GM21423 (cell line): Measurements from ENCODE around the gene WWOX.
"Not testable (repeated sequence)": the region's sequence is repeated elsewhere in the genome, so short reads cannot be mapped to it uniquely, and the experiment has no call there.

Source experiments
- ATAC-seq: cut with Tn5 transposase; IDR thresholded peaks from one replicate; pipeline ENCODE4 v1.9.1; 2021; ENCODE audit warnings: mild to moderate bottlenecking, moderate library complexity; ENCODE audit not compliant: unreplicated experiment

Gene WWOX

DNA sequence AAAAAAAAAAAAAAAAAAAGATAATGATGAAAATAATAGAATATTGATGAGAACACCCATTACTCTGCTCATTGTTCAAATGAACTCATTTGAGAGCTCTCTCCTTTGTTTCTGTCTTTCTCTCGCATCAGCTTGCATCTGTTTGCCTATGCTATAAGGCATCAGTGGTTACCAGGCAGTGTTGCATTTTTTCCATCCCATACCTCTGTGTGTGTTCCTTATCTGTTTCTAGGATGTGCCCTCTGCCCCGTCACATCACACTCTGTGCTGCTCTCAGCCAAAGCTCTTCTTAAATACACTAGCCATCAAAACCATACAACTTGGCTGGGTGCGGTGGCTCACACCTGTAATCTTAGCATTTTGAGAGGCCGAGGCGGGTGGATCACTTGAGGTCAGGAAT, 568.2 kb downstream of the WWOX start:
- ATAC-seq, result no peak

GRCh38 chr16:78668393-78668792, 568.9 kb downstream of the WWOX start:
- ATAC-seq, result no peak

GRCh38 chr16:78669994-78670393, 570.5 kb downstream of the WWOX start:
- ATAC-seq, result no peak

DNA sequence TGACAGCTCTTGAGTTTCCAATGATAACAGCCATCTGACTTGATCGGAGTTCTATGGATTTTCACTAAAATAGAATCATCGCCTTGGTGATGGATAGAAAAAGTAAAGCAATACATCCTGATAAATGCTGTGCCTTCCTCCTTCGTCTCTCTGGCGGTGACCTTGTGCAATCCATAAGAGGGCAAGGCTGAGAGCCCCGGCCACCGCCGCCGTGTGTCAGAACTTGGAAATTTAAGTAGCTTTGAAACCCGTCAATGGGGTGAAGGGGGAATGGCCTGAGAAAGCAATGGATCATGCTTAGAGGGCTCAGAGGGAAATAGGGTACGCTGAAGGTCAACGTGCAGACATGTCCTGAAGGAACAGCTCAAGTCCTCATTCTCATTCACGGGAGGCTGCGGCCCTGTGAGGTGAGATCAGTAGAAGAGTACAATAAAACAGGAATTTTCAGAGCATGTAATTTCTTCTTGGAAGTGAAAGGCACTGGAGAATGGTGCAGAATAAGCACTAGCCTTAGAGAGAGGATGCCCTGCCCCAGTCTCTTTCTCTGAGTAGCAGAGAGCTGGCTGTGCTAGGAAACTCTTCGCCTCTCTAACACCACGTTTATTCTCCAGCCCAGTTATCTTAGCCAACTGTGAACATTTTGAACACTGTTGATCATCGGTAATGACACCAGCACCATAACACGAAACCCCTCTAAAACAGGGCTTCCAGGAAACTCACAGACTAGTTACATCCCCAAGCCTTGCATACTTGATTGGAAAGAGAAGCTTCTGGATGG, 573.5 kb downstream of the WWOX start:
- ATAC-seq, result no peak

- no peak for ATAC-seq
Observed at GRCh38 chr16:78673884-78674283, 574.4 kb downstream of the WWOX start.

GRCh38 chr16:78675312-78675711, 575.9 kb downstream of the WWOX start:
- no peak for ATAC-seq

DNA sequence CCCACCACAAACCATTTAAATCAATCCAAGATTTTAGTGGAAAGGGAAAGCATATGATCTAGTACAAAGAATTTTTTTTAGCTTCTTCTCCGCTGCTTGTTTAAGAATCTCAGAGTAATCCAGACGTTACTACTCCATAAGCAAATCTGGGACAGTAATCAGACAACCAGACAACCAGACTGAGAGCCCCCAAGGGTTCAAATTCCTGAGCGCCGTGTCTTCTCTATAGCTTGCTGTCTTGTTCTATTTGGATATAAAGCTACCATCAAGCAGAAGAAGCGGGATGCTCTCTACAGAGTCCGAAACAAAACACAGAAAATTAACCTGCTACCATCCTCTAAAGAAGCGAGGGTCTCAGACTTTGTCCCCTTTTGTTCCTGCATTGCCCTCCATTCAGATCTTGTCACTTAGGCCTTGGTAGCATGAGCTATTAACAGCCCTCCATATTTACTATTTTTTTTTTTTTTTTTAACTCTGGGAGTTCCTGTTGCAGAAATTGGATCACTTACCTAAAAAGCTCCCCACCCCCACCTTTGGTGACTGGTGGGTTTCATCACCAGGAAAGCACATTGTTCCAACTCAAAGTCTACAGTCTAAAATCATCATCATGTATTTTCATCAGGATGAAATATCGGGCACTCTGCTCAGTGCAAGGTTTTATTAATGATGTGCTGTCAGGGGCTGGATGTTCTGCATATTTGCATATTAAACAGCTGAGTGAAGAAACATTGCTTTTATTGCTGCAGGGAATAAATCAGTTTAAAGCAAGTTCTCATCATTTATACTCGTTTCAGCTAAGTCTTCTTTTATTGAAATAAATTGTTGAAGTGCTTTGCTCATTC, 576.7 kb downstream of the WWOX start:
- ATAC-seq, result no peak

GRCh38 chr16:78677181-78677731, 577.8 kb downstream of the WWOX start:
- ATAC-seq, result no peak

- no peak for ATAC-seq
Observed at GRCh38 chr16:78679546-78679945, 580.1 kb downstream of the WWOX start.

- ATAC-seq, result no peak
Observed at GRCh38 chr16:78681743-78682142, 582.3 kb downstream of the WWOX start.

- no peak for ATAC-seq
Observed at GRCh38 chr16:78684030-78684611, 584.7 kb downstream of the WWOX start.

DNA sequence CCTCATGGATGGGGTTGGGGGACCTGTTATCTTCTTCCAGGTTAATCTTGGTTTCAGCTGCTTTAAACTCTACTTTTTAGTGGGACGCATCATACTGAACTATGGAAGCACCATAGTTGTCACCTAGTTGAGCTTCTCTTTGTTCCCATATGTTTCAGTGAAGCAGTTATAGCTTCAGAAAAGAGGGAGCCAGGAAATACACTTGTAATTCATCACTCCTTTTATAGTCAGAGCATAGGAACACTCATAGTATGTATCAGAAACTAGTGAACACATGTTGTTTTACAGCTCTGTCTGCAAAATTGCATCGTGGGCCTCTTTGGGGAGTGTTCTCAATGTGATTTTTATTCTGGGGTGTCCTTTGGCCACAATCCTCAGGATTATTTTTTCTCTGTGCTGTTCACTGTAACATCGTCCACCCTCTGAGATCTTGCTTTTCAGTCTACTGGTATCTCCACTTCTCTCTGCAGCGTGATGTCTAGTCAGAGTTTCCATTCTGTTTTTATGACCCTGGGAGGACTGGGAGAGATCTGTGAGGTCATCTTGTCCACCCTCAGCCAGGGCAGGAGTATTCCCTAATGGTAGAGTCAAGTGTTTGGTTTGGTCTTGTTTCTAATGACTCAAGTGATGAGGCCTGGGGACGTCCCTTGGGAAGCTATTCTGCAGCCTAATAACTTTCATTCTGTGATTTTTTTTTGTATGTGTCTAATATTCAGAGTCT, 585.4 kb downstream of the WWOX start:
- no peak for ATAC-seq

- ATAC-seq, result no peak
Observed at GRCh38 chr16:78686601-78687000, 587.1 kb downstream of the WWOX start.

DNA sequence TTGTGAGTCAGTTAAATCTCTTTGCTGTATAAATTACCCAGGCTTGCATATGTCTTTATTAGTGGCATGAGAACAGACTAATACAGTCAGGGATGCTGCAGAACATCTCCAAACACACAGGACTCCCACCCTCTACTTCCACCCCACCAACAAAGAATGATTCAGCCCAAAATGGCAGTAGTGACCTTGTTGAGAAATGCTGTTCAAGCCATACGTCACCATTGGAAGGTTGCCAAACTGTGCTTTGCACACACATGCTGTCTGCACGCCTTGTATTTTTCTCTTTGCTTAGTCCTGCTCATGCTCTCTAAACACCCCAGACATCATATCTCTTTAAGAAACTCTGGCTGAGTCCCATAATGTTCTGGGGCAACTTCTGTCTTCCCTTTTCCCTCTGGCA, 589.6 kb downstream of the WWOX start:
- ATAC-seq, result no peak

DNA sequence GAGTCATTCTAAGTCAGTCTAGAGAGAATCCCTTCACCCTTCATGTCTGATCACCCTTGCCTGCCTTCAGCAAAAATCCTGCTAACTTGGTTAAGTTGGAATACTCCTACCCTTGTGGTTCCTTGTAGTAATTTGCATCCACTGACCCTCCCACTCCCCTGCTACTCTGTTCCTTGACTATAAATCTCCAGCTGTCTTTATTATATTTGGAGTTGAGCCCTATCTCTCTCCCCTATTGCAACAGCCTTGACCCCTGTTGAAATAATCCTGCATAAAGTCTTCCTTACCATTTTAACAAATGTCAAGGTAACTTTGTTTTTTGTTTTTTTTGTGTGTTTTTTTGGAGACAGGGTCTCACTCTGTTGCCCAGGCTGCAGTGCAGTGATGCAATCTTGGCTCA, 590.1 kb downstream of the WWOX start:
- no peak for ATAC-seq

DNA sequence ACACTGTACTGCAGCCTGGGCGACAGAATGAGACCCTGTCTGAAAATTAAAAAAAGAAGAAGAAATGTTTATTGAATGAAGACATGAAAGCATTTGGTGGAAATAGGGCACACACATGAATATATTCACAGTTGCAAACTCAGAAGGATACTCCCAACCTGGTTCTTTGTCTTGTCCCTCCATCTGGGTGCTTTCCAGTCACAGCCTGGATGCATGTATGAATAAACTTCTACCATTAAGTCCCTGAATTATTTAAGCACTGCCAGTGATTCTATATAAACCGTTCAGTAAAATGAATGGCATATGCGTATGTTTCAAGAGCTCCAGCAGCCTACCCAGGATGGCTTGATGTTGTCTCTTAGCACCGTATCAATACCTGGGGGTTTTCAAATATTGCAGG, 591.1 kb downstream of the WWOX start:
- no peak for ATAC-seq

DNA sequence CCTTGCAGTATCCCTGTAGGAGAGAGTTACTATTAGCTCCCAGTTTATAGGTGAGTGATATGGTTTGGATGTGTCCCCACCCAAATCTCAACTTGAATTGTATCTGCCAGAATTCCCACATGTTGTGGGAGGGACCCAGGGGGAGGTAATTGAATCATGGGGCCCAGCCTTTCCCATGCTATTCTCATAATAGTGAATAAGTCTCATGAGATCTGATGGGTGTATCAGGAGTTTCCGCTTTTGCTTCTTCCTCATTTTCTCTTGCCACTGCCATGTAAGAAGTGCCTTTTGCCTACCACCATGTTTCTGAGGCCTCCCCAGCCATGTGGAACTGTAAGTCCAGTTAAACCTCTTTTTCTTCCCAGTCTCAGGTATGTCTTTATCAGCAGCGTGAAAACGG, 592.3 kb downstream of the WWOX start:
- not testable (repeated sequence) for ATAC-seq

DNA sequence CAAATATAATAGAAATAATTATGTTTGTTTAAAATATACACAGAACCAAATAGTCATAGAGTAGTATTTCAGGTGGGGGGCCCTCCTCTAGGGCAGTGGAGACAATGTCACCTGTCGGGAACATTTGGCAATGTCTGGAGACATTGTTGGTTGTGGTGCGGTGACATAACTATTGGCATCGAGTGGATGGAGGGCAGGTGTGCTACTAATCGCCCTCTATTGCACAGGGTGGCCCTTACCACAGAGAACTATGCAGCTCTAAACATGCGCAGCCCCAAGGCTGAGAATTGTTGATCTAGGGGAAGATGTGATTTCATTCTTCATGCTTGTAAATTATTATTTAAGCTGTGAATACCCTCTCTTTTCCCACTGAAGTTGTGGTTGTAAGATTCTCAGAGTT, 594.0 kb downstream of the WWOX start:
- no peak for ATAC-seq

GRCh38 chr16:78694414-78694813, 595.0 kb downstream of the WWOX start:
- ATAC-seq, result no peak

DNA sequence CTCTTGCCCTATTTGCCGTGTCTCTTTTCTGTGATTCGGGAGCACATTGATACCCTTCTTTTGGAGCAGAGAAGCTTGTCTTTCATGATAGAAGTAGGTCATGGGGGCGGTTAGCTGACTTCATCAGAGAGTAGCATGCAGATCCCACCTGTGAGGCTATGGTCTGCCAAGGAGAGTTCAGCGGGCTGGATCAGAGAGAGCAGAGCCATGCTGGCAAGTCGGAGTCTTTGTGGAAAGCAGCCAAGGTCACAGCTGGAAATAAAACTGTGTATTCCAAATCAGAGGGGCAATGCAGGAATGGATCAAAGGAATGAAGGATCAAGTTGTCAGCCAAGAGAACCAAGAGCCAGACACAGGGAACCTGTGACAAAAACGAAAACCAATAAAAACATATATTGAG, 595.9 kb downstream of the WWOX start:
- no peak for ATAC-seq

DNA sequence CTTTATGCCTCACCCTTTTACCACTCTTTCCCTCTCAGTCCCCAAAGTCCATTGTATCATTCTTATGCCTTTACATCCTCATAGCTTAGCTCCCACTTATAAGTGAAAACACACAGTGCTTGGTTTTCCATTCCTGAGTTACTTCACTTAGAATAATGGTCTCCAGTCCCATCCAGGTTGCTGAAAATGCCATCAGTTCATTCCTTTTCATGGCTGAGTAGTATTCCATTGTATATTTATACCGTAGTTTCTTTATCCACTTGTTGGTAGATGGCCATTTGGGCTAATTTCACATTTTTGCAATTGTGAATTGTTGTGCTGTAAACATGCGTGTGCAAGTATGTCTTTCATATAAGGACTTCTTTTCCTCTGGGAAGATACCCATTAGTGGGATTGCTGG, 597.3 kb downstream of the WWOX start:
- no peak for ATAC-seq
